ENCODE measurements around the gene COG5.

GRCh38 chr7:107170051-107170915, 393.4 kb downstream of the COG5 start:
- TF ChIP-seq CTCF (conservative IDR thresholded peaks at IDR 0.05; ENCODE audit: low read depth, low read length) (no peak), EZH2 (IDR thresholded peaks at IDR 0.05; ENCODE audit: borderline replicate concordance, low read depth, low read length, poor library complexity, severe bottlenecking) (no peak)
